OCI-LY1 (cell line): ENCODE results near the gene MAD1L1.

Experiments used
- H2AFZ ChIP-seq: fragments of 200-600 bp; sonication (generic), shearing (Covaris generic); 2 replicates; pipeline ENCODE4 v1.6.0; 2014; ENCODE audit warnings: antibody characterized with exemption, mild to moderate bottlenecking, low read length
- H3F3A ChIP-seq: fragments of 200-600 bp; sonication (generic), shearing (Covaris generic); 2 replicates; pipeline ENCODE4 v1.6.0; 2014; ENCODE audit warnings: mild to moderate bottlenecking, antibody characterized with exemption, low read length, moderate library complexity; ENCODE audit not compliant: insufficient read depth
- H3K27ac ChIP-seq: fragments of 200-600 bp; sonication (generic); 2 replicates; pipeline ENCODE4 v1.5.1; 2014; ENCODE audit warnings: low read length, mixed run types, mild to moderate bottlenecking, low read depth; ENCODE audit not compliant: poor library complexity, severe bottlenecking
- H3K27me3 ChIP-seq: fragments of 200-600 bp; sonication (generic); 2 replicates; pipeline ENCODE4 v1.6.0; 2014; ENCODE audit warnings: antibody characterized with exemption, mild to moderate bottlenecking, low read length, moderate library complexity; ENCODE audit not compliant: insufficient read depth
- H3K36me3 ChIP-seq: fragments of 200-600 bp; sonication (generic); 2 replicates; pipeline ENCODE4 v1.6.1; 2014; ENCODE audit warnings: mild to moderate bottlenecking, antibody characterized with exemption, low read length, moderate library complexity, mixed read lengths; ENCODE audit not compliant: insufficient read depth
- H3K4me1 ChIP-seq: fragments of 200-600 bp; sonication (generic); 2 replicates; pipeline ENCODE4 v1.5.1; 2014; ENCODE audit warnings: mild to moderate bottlenecking, low read length, moderate library complexity; ENCODE audit not compliant: insufficient read depth, severe bottlenecking
- H3K4me2 ChIP-seq: fragments of 200-600 bp; sonication (generic), shearing (Covaris generic); 2 replicates; pipeline ENCODE4 v1.6.1; 2014; ENCODE audit warnings: low read length
- H3K4me3 ChIP-seq: fragments of 200-600 bp; sonication (generic); 2 replicates; pipeline ENCODE4 v1.5.1; 2014; ENCODE audit warnings: low read length, low read depth, mild to moderate bottlenecking, mixed read lengths; ENCODE audit not compliant: poor library complexity, severe bottlenecking
- H3K79me2 ChIP-seq: fragments of 200-600 bp; shearing (Covaris generic); 2 replicates; pipeline ENCODE4 v1.6.1; 2016; ENCODE audit warnings: mixed run types, low read length, mixed read lengths; ENCODE audit not compliant: insufficient read depth
- H3K9ac ChIP-seq: fragments of 200-600 bp; sonication (generic), shearing (Covaris generic); 2 replicates; pipeline ENCODE4 v1.6.1; 2014; ENCODE audit warnings: mild to moderate bottlenecking, low read length, mixed read lengths
- H3K9me2 ChIP-seq: fragments of 200-600 bp; sonication (generic), shearing (Covaris generic); 2 replicates; pipeline ENCODE4 v1.6.1; 2014; ENCODE audit warnings: low read depth, mild to moderate bottlenecking, low read length, mixed read lengths
- H3K9me3 ChIP-seq: fragments of 200-600 bp; shearing (Covaris generic); 2 replicates; pipeline ENCODE4 v1.6.1; 2014; ENCODE audit warnings: low read length, mixed read lengths
- H4K20me1 ChIP-seq: fragments of 200-600 bp; sonication (generic), shearing (Covaris generic); 2 replicates; pipeline ENCODE4 v1.6.0; 2016; ENCODE audit warnings: mild to moderate bottlenecking, low read length; ENCODE audit not compliant: insufficient read depth
- EZH2 ChIP-seq: fragments of 200-600 bp; sonication (generic), shearing (Covaris generic); IDR thresholded peaks from 2 replicates; pipeline ENCODE4 v1.8.0; 2017; ENCODE audit warnings: borderline replicate concordance, mixed run types, mild to moderate bottlenecking, antibody characterized with exemption, low read length, moderate library complexity, mixed read lengths
- TF ChIP-seq, protein P1 (sequence below): fragments of 200-600 bp; sonication (generic), shearing (Covaris generic); IDR thresholded peaks from 2 replicates; pipeline ENCODE4 v1.5.1; 2017; ENCODE audit warnings: mild to moderate bottlenecking, antibody characterized with exemption, low read length, moderate library complexity, mixed read lengths

MAD1L1 gene

DNA sequence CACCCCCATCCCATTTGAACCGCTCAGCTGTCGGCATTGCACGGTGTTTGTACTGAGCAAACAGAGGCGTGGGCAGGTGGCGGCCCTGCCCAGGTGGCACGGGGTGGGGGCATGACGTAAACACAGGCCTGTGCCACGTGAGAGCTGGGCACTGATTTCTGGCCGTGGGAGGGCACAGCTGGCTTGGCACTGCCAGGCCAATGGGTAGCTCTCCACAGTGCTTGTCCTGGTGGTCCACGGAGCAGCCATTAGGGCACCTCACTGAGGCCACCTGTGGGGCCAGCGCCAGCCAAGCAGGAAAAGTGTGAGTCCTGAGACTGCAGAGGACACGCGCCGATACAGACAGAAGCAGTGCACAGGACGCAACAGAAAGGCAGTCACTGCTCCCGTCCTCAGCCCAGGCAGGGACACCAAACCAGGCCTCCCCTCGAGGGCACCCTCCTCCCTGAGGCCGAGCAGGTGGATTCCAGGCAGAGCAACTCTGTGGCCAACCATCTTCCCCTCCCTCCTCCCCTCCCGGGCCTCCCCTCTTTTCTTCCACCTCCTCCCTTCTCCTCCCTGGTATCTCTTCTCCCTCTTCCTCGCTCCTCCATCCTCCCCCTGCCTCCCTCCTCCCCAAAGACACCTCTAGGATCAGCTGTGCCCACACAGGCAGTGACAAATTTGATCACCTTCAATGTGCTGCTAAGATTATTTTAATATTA lies 303.9 kb downstream of the MAD1L1 start:
- Histone ChIP-seq H3K9me3 (no peaks in the 10 kb centered on the region), H3K36me3 (peaks cover 5% of the 10 kb centered on the region), H3K4me2 (peak overlapping the region; percentile 50), H3K4me1 (peaks cover 50% of the 10 kb centered on the region), H3K79me2 (no peaks in the 10 kb centered on the region), H3K27ac (peak overlapping the region; percentile 94), H3F3A (no peaks in the 10 kb centered on the region), H3K27me3 (no peaks in the 10 kb centered on the region), H3K4me3 (peak overlapping the region; percentile 54), H3K9ac (peak overlapping the region; percentile 58; the same call in 1 of the 2 replicates), H4K20me1 (no peaks in the 10 kb centered on the region), H2AFZ (no peak overlapping the region), H3K9me2 (no peaks in the 10 kb centered on the region)
- TF ChIP-seq EZH2 = no peak
- TF ChIP-seq, protein P1, sequence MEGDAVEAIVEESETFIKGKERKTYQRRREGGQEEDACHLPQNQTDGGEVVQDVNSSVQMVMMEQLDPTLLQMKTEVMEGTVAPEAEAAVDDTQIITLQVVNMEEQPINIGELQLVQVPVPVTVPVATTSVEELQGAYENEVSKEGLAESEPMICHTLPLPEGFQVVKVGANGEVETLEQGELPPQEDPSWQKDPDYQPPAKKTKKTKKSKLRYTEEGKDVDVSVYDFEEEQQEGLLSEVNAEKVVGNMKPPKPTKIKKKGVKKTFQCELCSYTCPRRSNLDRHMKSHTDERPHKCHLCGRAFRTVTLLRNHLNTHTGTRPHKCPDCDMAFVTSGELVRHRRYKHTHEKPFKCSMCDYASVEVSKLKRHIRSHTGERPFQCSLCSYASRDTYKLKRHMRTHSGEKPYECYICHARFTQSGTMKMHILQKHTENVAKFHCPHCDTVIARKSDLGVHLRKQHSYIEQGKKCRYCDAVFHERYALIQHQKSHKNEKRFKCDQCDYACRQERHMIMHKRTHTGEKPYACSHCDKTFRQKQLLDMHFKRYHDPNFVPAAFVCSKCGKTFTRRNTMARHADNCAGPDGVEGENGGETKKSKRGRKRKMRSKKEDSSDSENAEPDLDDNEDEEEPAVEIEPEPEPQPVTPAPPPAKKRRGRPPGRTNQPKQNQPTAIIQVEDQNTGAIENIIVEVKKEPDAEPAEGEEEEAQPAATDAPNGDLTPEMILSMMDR = no peak

- no peaks in the 10 kb centered on the region for H4K20me1 ChIP-seq
- H2AFZ ChIP-seq = no peak overlapping the region
- H3K79me2 ChIP-seq = no peaks in the 10 kb centered on the region
- peaks cover 52% of the 10 kb centered on the region for H3K4me1 ChIP-seq
- no peaks in the 10 kb centered on the region for H3F3A ChIP-seq
- peak overlapping the region; percentile 54 for H3K4me3 ChIP-seq
- TF ChIP-seq, protein P1 = no peak
- TF ChIP-seq EZH2 = no peak
- H3K9ac ChIP-seq = peak overlapping the region; percentile 58; the same call in 1 of the 2 replicates
- H3K9me3 ChIP-seq = no peaks in the 10 kb centered on the region
- peaks cover 12% of the 10 kb centered on the region for H3K36me3 ChIP-seq
- H3K27me3 ChIP-seq = no peaks in the 10 kb centered on the region
- H3K9me2 ChIP-seq = no peaks in the 10 kb centered on the region
- H3K27ac ChIP-seq = peak overlapping the region; percentile 94
- peak overlapping the region; percentile 50 for H3K4me2 ChIP-seq
Measured at GRCh38 chr7:1927937-1928644, 304.7 kb downstream of the MAD1L1 start.

DNA sequence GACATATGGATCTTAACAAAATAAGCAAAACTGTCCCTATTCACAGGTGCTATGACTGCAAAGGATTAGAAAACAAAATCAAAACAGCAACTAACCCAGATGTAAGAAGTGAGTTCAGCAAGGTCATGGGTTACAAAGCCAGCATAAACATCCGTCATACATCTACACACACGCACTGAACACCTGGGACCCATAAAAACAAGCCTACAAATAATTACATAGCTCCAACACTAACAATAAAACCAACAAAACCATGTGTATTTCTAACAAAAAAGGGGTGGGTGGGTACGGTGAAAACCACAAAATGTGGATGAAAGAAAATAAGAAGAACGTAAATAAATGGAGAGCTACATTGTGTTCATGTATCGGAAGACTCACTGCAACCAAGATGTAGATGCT lies 305.8 kb downstream of the MAD1L1 start:
- Histone ChIP-seq H3K4me1 (peaks cover 64% of the 10 kb centered on the region), H3F3A (no peaks in the 10 kb centered on the region), H3K27me3 (no peaks in the 10 kb centered on the region), H2AFZ (no peak overlapping the region), H3K9me3 (no peaks in the 10 kb centered on the region), H3K9me2 (no peaks in the 10 kb centered on the region), H4K20me1 (no peaks in the 10 kb centered on the region), H3K9ac (peak overlapping the region; percentile 58; the same call in 1 of the 2 replicates), H3K36me3 (peaks cover 22% of the 10 kb centered on the region), H3K79me2 (no peaks in the 10 kb centered on the region), H3K4me2 (peak overlapping the region; percentile 50), H3K27ac (peak overlapping the region; percentile 94), H3K4me3 (peak overlapping the region; percentile 54)
- TF ChIP-seq, protein P1 = no peak
- no peak for TF ChIP-seq EZH2
